NCI-H524 treated with DMSO at 0.1 percent for 48 hours (cell line): Measurements from ENCODE around the gene PSMD6.

Experiments
- DNase-seq: peaks from one replicate; lab custom pipeline; 2025; lab: John Stamatoyannopoulos, UW

The PSMD6 gene

DNA sequence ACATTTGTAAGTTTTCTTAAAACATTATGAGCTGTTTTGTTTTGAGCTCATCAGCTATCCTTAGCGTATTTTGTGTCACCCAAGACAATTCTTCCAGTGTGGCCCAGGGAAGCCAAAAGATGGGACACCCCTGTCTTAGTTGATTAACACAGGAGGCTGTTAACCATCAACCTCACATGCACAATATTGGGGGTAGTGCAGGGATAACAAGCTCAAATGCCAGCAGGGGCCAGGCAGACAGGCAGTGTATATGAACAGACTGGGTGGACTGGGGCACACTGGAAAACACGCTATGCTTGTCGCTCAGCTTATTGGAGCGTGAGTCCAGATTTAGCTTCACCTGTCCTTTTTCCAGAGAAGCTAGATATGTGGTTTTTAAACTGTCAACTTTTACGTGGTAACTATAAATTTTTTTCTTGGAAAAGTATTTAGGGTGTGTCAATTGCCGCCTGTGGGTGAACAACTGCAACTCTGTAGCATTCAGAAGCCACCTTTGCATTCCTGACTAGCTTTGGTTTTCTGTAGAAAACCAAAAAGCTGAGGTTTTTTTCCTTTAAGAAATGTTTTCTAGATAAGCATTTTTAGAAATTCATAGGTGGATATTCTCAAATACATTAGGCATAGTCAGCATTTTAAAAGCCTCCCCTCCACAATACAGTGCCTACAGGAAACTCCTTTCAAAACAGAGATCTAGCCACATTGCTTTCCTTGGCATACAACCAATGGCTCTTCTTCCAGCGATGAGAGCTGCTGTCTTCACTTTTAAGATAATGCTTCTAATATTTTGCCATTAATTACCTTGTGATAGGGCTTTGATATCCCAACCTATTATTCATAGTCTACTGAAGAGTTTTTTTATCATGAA is 14.6 kb downstream of the PSMD6 start:
- DNase-seq = no peak

GRCh38 chr3:64008017-64008416 is 15.3 kb downstream of the PSMD6 start:
- no peak for DNase-seq

GRCh38 chr3:64003589-64003988 is 19.7 kb downstream of the PSMD6 start:
- no peak for DNase-seq

DNA sequence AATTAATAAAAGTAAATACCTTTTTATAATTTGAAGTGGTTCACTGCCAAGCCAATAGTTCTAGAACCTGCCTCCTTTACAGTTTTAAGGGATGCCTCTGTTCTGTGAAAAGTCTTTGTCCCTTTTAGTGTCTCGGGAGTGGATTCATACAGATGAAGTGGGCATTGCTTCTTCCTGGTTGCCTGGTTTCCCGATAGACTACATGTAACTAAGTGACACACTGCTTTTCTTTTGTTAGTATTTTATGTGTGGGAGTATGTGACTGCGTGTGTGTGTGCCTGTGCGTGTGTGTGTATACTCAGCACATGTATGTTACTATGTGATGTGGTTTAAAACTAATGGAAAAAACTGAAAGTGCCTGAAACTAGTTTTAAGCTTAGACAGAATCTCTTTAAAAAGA is 21.1 kb downstream of the PSMD6 start:
- DNase-seq = no peak

DNA sequence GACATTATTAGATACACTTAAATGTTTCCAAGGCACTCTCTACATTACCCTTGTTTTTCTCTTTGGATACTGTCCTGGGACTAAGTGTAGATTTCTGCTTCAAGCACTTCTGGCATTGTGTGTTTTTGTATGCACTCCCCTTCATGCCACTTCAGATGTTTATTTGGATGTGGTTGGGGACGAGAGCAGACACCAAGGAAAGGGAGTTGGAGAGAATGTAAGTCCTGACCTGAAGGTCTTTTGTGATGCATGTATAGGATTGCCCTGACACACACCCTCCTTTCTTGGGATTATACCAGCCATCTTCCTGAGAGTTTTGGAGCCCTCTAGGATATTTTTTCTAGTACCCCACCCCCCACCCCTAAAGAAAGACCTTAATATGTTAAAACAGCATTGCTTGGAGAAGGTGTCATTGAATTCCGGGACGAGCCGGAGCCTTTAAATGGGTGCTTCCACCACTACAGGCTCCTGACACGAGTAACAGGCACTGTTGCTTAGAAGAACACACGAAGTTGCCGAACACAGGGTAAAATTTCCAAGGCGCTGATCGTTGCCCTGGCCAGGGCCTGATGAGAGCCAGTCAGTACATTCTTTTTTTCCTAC is 22.7 kb downstream of the PSMD6 start:
- no peak for DNase-seq

DNA sequence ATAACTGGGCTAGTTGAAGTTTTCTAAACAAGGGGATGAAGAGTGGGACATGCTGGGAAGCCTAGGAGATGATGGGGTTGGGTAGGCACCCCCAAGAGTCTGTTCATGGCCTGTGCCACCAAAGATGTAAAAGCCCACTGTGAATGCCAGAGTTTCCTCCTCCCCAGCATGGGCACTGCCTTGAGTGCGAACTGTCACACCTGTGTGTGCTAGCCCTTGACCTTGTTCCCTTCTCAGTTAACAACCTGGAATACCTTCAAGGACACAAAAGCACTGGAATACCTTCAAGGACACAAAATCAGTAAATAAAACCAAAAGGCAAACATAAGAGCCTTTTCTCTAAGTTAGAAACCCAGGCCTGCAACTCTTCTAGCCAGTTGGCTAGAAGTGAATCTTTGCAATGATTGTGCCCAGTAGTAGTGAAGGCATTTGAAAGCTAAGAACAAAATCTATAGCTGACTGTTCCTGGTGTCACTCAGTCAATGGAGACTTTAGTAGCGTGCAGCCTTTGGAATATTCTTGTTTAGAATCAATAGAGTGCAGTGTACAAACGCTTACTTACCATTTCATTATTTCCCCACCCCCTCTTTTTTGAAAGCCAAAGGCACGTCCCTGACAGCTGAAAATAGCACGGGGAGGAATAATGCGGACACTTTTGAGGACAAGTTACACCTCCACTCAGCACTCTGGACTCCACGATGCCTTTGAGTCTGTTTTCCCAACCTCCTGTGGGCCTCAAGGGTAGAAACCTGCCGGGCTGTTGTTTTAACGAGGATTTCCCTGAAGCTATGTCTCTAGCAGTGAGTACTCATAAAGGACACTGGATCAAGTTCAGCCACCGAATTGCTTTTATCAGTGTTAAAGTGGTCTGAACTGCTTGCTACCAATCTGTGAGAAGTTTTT is 24.2 kb downstream of the PSMD6 start:
- no peak for DNase-seq

DNA sequence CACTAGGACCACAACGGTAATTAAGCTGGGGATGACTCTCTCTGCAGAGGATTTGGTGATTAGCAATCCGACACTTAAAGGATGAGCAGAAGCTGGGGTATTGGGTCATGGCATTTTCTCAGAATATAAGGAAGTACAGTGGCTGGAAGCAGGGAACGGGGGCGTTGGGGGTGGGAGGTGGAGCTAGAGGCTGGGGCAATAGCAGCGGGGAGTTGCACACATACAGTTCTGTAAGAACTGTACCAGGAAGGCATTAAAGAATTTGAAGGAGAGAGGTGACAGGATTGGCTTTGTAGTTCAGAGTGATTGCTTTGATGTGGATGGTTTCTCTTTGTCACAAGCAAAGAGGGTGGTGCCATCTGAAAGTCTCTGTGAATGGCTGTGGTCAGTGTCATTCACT is 28.2 kb downstream of the PSMD6 start:
- no peak for DNase-seq

- no peak for DNase-seq
These were observed 29.6 kb downstream of the PSMD6 start for GRCh38 chr3:63993653-63994079.

- no peak for DNase-seq
These were observed 30.6 kb downstream of the PSMD6 start for GRCh38 chr3:63992516-63993209.

DNA sequence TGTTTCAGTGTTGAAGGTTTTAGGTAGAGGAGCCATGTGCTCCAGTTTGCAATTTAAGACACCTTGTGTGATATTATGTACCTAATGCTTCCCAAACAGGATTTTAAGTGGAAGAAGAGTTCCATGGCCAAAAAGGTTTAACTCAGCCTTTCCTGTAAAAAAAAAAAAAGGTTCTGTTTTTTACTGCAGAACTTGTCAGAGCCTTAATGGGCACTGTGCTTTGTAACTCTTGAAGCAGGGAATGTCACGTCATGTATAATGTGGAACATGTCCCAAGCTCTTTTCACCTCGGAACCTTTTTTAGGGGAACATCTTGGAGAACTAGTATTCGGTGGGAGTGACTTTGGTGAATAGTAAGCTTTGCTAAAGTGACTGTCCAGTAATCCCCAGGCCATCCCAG is 31.6 kb downstream of the PSMD6 start:
- no peak for DNase-seq

- DNase-seq = no peak
These were observed 32.6 kb downstream of the PSMD6 start for GRCh38 chr3:63990733-63991132.

DNA sequence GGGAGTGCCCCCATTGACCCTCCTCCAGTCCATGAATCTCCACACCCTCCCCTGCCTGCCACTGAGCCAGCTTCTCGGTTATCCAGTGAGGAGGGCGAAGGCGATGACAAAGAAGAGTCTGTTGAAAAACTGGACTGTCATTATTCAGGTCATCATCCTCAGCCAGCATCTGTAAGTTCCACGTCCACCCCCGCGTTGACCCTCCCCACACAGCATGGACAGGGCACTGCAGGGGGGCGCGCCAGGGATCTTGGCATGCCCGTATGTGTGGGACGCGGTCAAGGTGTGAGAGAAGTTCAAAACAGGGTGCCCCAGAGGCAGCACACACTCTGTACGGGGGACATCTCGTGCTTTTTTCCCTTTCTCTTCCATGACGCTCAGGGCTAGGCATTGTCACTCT is 33.1 kb downstream of the PSMD6 start:
- no peak for DNase-seq

DNA sequence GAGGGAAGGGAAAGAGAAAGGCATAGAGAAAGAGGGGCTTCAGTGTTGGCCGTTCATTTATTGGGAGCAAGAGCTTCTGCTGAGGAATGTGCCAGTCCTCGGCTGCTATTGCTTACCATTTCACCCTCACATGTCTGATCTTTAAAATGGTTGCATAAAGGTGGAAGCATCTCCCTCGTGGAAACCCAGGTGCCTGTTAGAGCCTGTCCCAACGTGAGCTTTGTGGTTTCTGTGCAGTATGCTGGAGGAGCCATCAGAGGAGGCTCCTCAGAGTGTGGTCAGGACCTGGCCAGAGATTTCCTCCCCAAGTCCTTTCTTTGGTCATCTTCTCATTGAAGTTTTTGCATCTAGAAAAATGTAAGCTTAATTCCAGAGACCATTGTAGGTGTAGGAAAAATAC is 34.4 kb downstream of the PSMD6 start:
- no peak for DNase-seq

- DNase-seq = no peak
These were observed 36.5 kb downstream of the PSMD6 start for GRCh38 chr3:63986831-63987230.

DNA sequence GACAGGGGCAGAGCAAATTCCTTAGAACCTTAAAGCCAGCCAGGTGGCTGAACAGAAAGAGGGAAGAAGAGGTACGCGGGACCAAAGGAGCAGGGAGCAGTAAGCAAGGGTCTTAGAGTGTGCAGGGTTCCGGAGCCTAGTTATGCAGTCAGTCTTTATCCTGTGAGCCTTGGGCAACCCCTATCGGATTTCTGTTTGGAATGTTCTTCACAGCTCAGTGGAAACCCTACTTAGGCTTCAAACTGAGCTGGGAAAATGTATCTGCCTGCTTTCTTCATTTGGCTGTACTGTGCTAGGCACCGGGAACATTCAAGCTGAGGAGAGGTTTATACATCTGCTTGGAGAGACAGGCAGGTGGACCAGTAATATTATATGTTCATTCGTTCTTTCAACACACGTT is 37.1 kb downstream of the PSMD6 start:
- no peak for DNase-seq

- DNase-seq = no peak
These were observed 38.9 kb downstream of the PSMD6 start for GRCh38 chr3:63984391-63984790.

GRCh38 chr3:63981980-63982379 is 41.3 kb downstream of the PSMD6 start:
- no peak for DNase-seq

- no peak for DNase-seq
These were observed 42.3 kb downstream of the PSMD6 start for GRCh38 chr3:63980830-63981498.

GRCh38 chr3:63980019-63980418 is 43.3 kb downstream of the PSMD6 start:
- DNase-seq = no peak

DNA sequence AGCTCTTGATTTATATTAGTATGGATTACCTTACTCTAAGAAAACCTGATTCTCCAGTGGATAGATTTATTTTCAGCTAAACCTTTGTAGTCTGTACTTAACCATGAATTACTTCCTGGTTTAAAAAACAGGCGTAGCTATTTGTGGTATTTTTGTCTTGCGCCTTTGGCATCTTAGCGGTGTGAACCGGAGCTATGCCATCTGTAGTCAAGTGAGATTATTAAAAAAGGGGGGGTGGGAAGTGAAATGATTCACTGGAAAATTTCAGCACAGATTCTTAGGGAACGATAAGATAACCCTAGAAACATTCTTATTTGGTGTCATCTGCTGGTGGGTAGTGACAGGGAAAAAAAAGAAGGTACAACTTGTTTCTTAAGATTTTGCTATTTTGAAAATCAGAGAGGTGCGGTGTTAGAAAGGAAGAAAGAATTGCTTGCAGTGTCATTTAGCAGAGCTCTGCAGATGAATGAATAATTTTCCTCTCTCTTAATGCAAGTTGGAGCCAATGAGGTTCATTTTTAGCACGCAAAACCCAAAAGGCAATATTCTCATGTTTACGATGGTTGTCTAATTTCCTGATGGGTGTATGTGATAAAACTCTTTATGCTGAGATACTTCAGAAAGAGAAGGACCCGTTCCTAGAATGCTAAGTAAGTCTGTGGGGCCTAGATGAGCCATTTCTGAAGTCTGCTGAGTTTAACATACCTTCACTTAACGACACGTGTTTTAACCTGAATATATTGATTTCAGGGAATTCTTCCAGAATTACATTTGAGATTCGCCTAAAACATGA is 44.0 kb downstream of the PSMD6 start:
- DNase-seq = no peak

DNA sequence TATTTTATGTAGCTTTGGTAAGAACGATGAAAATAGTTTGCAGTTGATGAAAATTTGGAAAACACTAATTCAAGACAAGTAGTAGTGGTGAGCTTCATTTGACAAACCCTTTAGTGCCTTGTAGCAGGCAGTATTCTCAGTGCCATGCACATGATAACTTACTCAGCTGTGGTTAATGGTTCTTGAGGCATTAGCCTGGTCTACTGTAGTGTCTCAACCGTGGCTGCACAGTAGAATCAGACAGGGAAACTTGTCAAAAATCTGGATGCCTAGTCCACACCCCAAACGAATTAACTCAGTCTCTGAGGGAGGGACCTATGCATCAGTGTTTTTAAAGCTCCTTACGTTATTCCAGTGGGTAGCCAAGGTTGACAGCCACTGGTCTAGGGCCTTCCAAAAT is 45.4 kb downstream of the PSMD6 start:
- no peak for DNase-seq
